Skeletal muscle satellite cell (primary cell): Measurements from ENCODE around the gene TNFRSF14.

ENCODE experiments used
- H3K27me3 ChIP-seq: 2 replicates; pipeline ENCODE4 v1.7.0; 2013; ENCODE audit warnings: low read length; ENCODE audit not compliant: control insufficient read depth, insufficient read depth
- H3K36me3 ChIP-seq: 2 replicates; pipeline ENCODE4 v1.7.0; 2013; ENCODE audit warnings: mild to moderate bottlenecking, control low read depth, low read length; ENCODE audit not compliant: insufficient read depth
- H3K4me1 ChIP-seq: 2 replicates; pipeline ENCODE4 v1.7.0; 2013; ENCODE audit warnings: low read length; ENCODE audit not compliant: control insufficient read depth, insufficient read depth
- H3K4me2 ChIP-seq: 2 replicates; pipeline ENCODE4 v1.7.0; 2013; ENCODE audit warnings: mild to moderate bottlenecking, low read length
- H3K4me3 ChIP-seq: 2 replicates; pipeline ENCODE4 v1.7.0; 2013; ENCODE audit warnings: low read length
- H3K9ac ChIP-seq: 2 replicates; pipeline ENCODE4 v1.7.0; 2013; ENCODE audit warnings: mild to moderate bottlenecking, low read depth, low read length, moderate library complexity
- H3K9me3 ChIP-seq: replicated peaks from 2 replicates; pipeline ENCODE4 v1.7.0; 2013; ENCODE audit warnings: mild to moderate bottlenecking, control low read depth, low read length

The TNFRSF14 gene

DNA sequence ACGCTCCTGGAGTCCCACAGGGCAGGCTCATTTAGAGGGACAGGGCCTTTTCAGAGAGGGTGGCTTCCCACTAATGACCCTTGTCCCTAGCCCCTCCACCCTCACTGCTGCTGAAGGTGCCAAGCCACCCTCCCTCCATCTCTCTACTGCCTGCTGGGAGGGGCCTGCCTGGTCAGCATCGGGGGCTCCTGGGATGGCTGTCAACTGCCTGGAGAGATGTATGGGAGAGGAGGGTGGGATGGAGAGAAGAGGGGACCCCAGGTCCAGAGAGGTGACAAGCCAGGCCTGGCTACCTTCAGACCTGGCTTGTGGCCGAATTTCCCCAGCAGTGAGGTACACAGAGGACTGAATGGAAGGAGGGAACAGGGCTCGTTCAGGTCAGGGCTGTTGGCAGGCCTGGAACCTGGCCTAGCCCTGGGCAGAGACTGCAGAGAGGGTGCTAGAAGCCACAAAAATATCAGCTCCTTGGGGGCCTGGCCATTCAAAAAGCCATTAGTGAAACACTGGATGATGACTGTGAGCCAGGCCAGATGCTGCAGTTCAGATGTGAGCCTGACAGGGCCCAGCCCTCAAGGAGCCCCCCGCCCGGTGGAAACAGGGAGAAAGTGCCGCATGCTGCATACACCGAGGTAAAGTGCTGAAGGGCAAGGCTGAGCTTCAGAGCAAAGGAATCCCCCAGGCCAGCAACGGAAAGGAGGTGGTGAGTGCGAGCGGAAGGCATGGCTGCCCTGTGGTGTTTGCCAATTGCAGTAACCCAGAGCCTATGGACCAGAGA is 56.6 kb downstream of the TNFRSF14 start:
- no peaks in the 10 kb centered on the region for H3K9me3 ChIP-seq
- H3K4me2 ChIP-seq = no peak overlapping the region
- no peak overlapping the region for H3K4me3 ChIP-seq
- no peak overlapping the region for H3K9ac ChIP-seq
- H3K36me3 ChIP-seq = no peaks in the 10 kb centered on the region
- no peaks in the 10 kb centered on the region for H3K4me1 ChIP-seq
- peaks cover 13% of the 10 kb centered on the region for H3K27me3 ChIP-seq
